ENCODE measurements around the gene ZNF506.
"Not testable (repeated sequence)": the region's sequence is repeated elsewhere in the genome, so short reads cannot be mapped to it uniquely, and the experiment has no call there.

The ZNF506 gene

DNA sequence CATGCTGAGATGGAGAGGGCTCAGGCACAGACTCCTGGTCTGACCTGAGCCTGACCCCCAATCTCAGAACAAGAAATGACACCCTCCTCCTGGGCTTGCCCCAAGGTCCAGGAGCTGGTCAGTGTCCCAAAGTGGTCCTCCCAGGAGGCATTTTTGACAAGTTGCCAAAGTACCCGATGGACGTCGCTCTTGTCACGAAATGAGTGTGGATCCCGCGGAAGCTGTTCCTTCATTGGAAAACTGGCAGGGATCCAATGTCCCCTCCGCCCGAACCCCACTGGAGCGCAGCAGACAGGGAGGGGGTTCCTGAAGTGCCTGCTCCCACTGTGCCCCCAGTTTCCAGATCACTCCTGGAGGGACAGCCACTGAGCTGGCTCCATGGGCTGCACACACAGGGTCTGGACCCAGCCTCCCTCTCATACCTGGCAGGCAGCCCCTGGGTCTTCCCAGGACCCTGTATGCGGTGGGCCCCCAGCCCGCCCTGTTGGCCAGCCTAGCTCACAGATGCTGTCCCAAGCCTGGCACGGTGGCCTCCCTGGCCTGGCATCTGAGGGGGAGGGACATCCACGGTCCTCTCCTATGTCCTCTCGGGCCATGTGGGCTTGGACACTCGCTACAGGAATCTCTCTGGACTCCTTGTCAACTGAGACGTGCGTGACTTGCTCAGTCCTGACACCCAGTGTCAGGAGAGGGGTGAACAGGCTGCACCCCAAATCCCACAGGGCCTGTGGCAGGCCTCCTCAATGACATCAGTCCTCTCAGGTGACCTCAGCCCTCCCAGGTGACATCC is 75.9 kb downstream of the ZNF506 start:
- Histone ChIP-seq H3K36me3 (ENCODE audit: low read length) (no peaks in the 10 kb centered on the region), H3F3A (ENCODE audit: insufficient read depth) (no peaks in the 10 kb centered on the region), H3K27me3 (ENCODE audit: low read length) (no peaks in the 10 kb centered on the region), H3K79me2 (ENCODE audit: insufficient read depth, low read length) (no peaks in the 10 kb centered on the region), H2AFZ (ENCODE audit: low read depth, low read length, severe bottlenecking) (no peak overlapping the region), H3K9ac (ENCODE audit: low read length) (no peak overlapping the region), H4K20me1 (ENCODE audit: low read depth, low read length) (no peaks in the 10 kb centered on the region), H3K9me2 (replicated peaks; ENCODE audit: insufficient read depth, low read length) (no peaks in the 10 kb centered on the region), H3K27ac (ENCODE audit: low read depth, low read length) (no peak overlapping the region), H3K4me3 (ENCODE audit: insufficient read depth, low read length, poor library complexity, severe bottlenecking) (no peak overlapping the region), H3K4me2 (ENCODE audit: low read depth, low read length, poor library complexity, severe bottlenecking) (no peak overlapping the region), H3K9me3 (ENCODE audit: insufficient read depth, low read length) (no peaks in the 10 kb centered on the region)
- TF ChIP-seq EZH2phosphoT487 (conservative IDR thresholded peaks at IDR 0.05; ENCODE audit: low read length) = no peak
- TF ChIP-seq, protein P1, sequence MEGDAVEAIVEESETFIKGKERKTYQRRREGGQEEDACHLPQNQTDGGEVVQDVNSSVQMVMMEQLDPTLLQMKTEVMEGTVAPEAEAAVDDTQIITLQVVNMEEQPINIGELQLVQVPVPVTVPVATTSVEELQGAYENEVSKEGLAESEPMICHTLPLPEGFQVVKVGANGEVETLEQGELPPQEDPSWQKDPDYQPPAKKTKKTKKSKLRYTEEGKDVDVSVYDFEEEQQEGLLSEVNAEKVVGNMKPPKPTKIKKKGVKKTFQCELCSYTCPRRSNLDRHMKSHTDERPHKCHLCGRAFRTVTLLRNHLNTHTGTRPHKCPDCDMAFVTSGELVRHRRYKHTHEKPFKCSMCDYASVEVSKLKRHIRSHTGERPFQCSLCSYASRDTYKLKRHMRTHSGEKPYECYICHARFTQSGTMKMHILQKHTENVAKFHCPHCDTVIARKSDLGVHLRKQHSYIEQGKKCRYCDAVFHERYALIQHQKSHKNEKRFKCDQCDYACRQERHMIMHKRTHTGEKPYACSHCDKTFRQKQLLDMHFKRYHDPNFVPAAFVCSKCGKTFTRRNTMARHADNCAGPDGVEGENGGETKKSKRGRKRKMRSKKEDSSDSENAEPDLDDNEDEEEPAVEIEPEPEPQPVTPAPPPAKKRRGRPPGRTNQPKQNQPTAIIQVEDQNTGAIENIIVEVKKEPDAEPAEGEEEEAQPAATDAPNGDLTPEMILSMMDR (IDR thresholded peaks at IDR 0.05; ENCODE audit: insufficient read depth, low read length, poor library complexity, severe bottlenecking) = no peak

DNA sequence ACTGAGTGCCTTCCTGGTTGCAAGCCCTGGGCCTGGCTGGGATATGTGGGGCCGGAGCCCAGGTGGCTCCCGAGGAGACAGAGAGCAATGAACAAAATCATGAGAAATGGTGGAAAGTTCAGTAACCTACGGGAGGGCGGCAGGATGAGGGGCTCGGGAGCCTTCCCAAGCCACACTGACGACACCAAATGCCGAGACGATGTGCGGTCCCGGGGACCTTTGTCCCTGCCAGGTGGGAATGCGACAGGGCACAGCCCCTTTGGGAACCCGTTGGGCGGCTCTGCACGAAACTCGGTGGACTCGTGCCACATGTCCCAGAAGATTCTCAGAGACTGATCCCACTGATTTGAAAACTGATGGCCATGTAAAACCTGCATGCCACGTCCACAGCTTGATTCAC is 76.9 kb downstream of the ZNF506 start:
- H4K20me1 ChIP-seq (ENCODE audit: low read depth, low read length) = no peaks in the 10 kb centered on the region
- no peaks in the 10 kb centered on the region for H3F3A ChIP-seq (ENCODE audit: insufficient read depth)
- no peaks in the 10 kb centered on the region for H3K9me3 ChIP-seq (ENCODE audit: insufficient read depth, low read length)
- no peak overlapping the region for H2AFZ ChIP-seq (ENCODE audit: low read depth, low read length, severe bottlenecking)
- no peak for TF ChIP-seq EZH2phosphoT487 (conservative IDR thresholded peaks at IDR 0.05; ENCODE audit: low read length)
- TF ChIP-seq, protein P1 (IDR thresholded peaks at IDR 0.05; ENCODE audit: insufficient read depth, low read length, poor library complexity, severe bottlenecking) = no peak
- H3K27me3 ChIP-seq (ENCODE audit: low read length) = no peaks in the 10 kb centered on the region
- H3K36me3 ChIP-seq (ENCODE audit: low read length) = no peaks in the 10 kb centered on the region
- no peaks in the 10 kb centered on the region for H3K79me2 ChIP-seq (ENCODE audit: insufficient read depth, low read length)
- H3K27ac ChIP-seq (ENCODE audit: low read depth, low read length) = no peak overlapping the region
- no peak overlapping the region for H3K4me3 ChIP-seq (ENCODE audit: insufficient read depth, low read length, poor library complexity, severe bottlenecking)
- no peak overlapping the region for H3K4me2 ChIP-seq (ENCODE audit: low read depth, low read length, poor library complexity, severe bottlenecking)
- no peaks in the 10 kb centered on the region for H3K9me2 ChIP-seq (replicated peaks; ENCODE audit: insufficient read depth, low read length)
- H3K9ac ChIP-seq (ENCODE audit: low read length) = no peak overlapping the region

DNA sequence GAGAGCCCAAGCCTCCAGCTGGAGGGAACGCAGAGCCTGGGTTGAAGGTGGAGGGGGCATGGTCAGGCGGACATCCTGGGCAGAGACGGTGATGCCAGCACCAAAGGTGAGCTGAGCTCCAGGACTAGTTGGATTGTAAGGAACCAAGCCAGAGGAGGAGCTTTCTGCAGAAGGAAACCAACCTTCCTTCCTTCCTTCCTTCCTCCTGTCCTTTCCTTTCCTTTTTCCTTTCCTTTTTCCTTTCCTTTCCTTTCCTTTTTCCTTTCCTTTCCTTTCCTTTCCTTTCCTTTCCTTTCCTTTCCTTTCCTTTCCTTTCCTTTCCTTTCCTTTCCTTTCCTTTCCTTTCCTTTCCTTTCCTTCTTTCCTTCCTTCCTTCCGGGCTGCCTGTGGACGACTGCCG is 77.6 kb downstream of the ZNF506 start:
- not testable (repeated sequence) for H3K36me3 ChIP-seq (ENCODE audit: low read length); H3K9ac ChIP-seq (ENCODE audit: low read length); H2AFZ ChIP-seq (ENCODE audit: low read depth, low read length, severe bottlenecking); H3K79me2 ChIP-seq (ENCODE audit: insufficient read depth, low read length); H3K27ac ChIP-seq (ENCODE audit: low read depth, low read length); H3K9me2 ChIP-seq (replicated peaks; ENCODE audit: insufficient read depth, low read length); H3K27me3 ChIP-seq (ENCODE audit: low read length); H3K4me3 ChIP-seq (ENCODE audit: insufficient read depth, low read length, poor library complexity, severe bottlenecking); H4K20me1 ChIP-seq (ENCODE audit: low read depth, low read length); H3K4me2 ChIP-seq (ENCODE audit: low read depth, low read length, poor library complexity, severe bottlenecking); H3K9me3 ChIP-seq (ENCODE audit: insufficient read depth, low read length); H3F3A ChIP-seq (ENCODE audit: insufficient read depth)

DNA sequence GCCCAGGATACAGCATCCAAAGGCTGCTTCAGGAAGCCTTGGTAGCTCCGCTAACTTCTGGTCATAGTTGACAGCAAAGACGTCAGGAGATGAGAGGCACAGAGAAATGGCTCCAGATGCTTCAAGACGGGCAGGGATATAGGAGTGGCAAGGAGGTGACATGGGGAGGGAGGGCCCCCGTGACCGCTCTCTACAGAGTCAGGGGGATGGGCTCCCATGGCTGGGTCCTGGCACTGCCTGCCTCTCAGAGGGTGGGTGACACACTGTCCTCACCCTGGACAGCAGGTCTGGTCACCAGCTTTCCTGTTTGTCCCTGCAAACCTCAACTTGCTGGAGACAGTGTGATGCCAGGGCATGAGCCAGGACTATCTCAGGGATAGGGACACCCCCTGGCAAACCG is 78.4 kb downstream of the ZNF506 start:
- TF ChIP-seq, protein P1 (IDR thresholded peaks at IDR 0.05; ENCODE audit: insufficient read depth, low read length, poor library complexity, severe bottlenecking) = no peak
- no peak for TF ChIP-seq EZH2phosphoT487 (conservative IDR thresholded peaks at IDR 0.05; ENCODE audit: low read length)
- Histone ChIP-seq H3K9me3 (ENCODE audit: insufficient read depth, low read length) (no peaks in the 10 kb centered on the region), H3K27ac (ENCODE audit: low read depth, low read length) (no peak overlapping the region), H4K20me1 (ENCODE audit: low read depth, low read length) (no peaks in the 10 kb centered on the region), H3K27me3 (ENCODE audit: low read length) (no peaks in the 10 kb centered on the region), H3K79me2 (ENCODE audit: insufficient read depth, low read length) (no peaks in the 10 kb centered on the region), H3K36me3 (ENCODE audit: low read length) (no peaks in the 10 kb centered on the region), H3K9me2 (replicated peaks; ENCODE audit: insufficient read depth, low read length) (no peaks in the 10 kb centered on the region), H3K4me2 (ENCODE audit: low read depth, low read length, poor library complexity, severe bottlenecking) (no peak overlapping the region), H3K9ac (ENCODE audit: low read length) (no peak overlapping the region), H3K4me3 (ENCODE audit: insufficient read depth, low read length, poor library complexity, severe bottlenecking) (no peak overlapping the region), H2AFZ (ENCODE audit: low read depth, low read length, severe bottlenecking) (no peak overlapping the region), H3F3A (ENCODE audit: insufficient read depth) (no peaks in the 10 kb centered on the region)

Data from SU-DHL-6 (cell line).